SK-N-DZ (cell line): Measurements from ENCODE around the gene ATP6V0D1.

Source experiments
- DNase-seq: peaks from one replicate; pipeline ENCODE4 v3.0.0-alpha.2; 2015; ENCODE audit warnings: low spot score
- small RNA-seq, 2 experiments: library from RNA; depleted of rRNA; stranded (forward); fragments of <200 nt; gene quantifications; one replicate each; pipeline ENCODE3, GENCODE V24; 2014

The ATP6V0D1 gene

DNA sequence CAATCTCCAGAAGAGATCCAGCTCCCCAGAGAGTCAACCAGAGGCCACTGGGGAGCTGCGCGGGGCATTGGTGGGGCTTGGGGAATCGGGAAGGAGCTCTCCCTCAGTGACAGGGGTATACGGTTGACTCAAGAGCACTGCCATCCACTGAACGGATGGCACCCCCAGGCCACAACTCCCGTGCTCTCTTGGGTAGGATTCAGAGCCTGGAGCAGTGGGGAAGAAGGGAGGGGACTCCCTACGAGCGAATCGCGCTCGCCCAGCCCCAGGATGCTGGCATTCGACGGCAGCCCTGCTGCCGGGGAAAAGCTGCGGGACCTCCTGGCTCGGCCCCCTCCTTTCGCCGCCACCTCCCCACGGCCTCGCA lies 87.2 kb downstream of the ATP6V0D1 start:
- no peak for DNase-seq

DNA sequence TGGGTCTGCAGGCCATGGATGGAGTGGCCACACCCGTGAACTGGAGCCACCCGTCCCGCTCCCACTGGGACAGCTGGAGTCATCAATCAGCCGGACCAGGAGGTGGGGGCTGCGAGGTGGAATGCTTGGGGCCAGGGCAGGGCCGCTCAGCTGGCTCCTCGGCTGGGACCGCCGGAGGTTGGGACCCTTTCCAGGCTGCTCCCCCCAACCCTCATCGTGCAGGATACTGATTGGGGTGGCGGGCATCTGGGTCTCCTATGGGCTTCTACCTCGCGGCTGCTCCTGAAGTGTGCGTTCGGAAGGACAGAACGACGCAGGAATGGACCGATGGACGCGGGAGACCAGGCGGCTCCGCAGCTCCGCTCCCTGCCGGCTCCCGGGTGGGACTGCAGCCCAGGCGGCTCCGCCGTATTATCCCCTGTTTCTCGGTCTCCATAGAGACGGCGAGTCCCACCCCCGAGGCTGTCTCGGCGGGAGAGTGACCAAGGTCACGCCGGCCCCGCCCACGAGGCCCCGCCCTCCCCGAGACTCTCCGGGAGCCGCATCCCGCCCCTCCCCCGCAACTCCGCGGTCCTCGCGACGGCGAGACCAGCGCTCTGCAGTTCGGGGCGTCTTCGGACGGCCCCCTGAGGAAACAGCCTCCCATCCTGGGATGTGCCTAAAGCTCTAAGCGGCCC lies 87.7 kb downstream of the ATP6V0D1 start, which contains the start of gene TPPP3:
TSS of gene TPPP3 (minus strand) at position 388 of the 677 bp plus-strand sequence. CDS start 2,387 bp downstream, outside the sequence.
- DNase-seq: peak; percentile 91

DNA sequence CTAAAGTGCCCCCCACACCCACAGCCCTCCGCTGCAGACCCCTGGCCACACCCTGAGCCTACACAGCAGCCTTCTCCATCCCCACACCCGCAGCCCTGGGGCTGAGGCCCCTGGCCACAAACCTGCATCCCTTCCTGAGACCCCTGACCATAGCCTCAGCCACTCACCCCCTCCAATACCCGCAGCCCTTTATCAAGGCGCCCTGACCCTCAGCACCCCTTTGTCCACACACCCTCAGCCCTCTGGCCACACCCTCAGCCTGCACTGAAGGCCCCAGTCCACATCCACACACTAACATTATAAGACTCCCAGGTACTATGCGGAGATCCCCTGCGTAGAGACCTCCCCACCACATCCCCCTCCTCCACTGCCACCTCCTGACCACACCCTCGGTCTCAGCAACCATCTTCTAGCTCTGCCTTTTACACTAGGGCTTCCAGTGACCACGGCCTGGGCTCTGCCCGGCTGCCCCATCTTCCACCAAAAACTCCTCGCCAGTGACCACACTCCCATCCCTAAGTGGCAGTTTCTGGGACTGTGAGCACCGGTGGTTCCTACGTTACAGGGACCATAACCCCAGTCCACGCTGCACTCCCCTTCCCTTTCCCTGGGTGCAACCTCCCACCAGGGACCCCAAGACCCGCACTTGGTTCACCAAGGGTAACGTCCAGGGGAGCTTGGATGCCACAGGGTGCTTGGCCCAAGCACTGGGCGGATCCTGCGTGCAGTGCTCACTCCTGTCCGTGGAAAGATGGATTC lies 88.5 kb downstream of the ATP6V0D1 start:
- DNase-seq: no peak

DNA sequence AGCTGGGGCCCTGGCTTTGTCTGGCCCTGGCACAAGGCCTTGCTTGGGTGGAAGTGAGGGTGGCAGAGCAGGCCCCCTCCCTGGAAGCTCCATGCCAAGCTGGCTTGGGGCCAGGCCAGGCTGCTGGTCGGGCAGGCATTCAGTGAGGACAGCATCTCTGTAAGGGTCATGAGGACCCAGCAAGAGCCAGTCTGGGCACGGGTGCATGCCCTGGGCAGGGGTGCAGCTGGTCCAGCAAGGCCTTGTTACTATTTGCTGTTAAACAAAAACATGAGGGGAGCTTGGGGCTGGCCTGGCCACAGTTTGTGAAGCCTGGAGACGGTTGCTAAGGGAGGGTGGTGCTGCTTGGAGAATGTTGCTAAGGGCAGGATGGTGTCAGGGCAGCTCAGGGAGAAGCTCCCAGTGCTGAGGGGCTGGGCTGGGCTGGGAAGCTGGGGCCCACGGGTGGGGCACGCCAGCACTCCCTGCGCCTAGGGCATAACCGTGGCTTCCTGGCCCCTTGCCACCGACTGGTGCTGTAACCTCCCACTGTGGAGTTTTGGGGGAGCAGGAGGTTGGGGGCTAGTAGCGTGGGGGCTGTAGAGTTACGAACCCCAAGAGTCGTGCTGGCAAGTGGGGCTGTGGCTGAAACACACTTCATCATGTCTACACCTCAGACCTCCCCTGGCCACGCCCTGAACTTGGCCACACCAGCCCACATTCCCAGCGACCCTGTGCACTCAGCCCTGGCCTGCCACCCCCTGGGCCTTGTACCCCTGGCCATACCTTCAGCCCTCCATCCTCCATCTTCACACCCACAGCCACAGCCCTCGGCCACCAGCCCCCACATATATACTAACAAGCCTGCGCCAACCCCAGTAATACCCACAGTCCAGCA lies 89.3 kb downstream of the ATP6V0D1 start:
- DNase-seq: no peak

DNA sequence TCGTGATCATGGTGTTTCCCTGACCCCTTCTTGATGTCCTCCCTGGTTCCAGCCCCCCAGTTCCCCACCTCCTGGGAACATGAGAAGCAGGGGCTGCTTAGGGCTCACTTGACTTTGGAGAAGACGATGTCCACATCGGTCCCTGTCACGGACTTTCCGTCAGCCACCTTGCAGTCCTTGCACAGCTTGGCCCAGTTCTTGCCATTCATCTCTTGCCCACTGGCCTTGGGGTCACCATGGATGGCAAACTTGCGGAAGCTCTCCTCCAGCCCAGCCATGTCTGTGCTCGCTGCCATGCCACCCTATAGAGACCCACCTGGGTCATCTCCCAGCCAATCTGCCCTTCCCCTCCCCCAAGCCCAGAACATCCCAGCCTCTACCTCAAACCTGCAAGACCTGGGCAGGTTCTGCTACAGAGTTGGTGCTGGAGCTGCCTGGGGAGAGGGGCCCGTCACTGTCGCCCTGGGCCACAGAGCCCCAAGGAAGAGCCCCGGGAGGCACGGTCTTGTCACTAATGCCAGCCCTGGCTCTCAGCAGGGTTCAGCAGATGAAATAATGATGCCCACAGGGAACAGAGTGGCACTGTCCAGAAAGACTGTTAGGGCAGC lies 90.0 kb downstream of the ATP6V0D1 start:
- DNase-seq: no peak

DNA sequence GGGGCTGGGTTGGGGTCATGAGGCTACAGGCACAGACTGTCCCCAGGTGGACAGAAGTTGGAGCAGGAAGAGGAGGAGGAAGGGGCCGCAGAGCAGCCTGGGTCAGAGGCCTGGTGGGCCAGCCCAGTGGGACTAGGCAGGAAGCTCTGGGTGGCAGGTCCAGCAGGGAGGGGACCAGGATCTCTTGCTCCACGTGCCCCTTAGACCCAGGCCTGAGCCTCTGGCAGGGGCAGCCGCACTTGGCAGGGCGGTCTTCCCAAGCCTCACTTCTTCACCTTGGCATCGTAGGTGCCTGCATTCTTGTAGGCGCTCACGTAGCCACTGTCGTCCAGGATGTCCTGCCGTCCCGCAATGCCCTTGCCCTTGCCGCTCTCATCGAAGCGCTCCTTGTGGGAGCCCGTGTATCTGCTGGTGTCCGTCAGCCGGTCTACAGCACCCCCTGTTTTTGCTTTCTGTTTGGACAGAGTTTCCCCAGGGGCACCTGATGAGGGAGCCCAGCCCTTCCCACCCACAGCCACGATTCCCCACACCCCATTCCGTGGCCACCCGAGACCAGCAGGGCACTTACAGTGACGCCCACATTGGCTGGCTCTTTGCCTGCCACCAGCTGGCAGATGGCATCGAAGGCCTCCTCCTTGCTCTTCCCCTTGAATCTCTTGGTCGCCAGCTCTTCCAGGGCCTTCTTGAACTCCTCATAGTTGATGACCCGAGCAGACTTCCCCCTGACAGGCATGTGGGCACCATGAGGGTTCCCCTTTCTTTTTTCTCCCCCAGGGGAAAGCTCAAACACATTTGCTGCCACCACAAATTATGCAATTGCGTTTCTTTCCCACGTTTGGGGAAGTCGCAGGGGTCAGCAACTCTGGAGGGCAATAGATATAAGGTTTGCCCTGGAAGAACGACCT lies 90.8 kb downstream of the ATP6V0D1 start:
- no peak for DNase-seq

DNA sequence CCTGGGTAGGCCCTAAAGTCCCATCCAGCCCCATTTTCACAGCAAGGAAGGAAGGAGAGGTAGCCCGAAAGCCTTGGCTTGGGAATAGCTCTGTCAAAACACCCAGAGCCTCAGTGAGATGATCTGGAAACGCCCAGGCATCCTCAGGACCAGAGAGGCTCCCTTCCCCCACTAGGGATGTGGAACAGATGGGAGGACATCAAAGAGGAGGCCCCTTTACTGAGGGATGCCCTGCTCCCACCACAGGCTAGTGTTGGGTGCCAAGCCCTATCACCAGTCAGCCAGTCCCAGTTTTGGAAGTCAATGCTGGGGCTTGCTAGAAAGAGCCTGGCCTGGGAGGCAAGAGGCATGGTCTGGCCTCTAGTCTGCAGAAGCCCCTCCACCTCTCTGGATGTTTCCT lies 92.4 kb downstream of the ATP6V0D1 start:
- DNase-seq: no peak

DNA sequence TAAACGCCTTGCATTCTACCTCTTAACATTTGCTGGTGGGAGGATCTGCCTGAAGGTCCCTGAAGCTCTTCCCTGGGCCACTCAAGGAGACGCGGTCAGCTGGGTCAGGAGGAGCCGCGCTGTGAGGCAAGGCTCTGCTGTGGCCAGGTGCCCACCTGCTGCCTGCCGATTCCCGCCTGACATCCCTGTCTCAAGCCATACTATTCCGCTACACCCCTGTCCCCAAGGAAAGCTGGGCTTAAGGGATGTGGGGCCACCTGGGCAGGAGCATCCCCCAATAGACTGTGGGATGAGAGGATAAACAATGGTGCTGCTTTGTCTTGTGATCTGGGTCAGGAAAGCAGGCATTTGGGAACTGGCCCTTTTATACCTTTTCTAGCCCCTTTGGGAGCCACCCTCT lies 92.8 kb downstream of the ATP6V0D1 start:
- DNase-seq: no peak

Small RNAs within 50 kb of the gene (small RNA-seq; reads per million reads assigned to genes)
- gene RNU1-123P: 0 reads per million in 2 experiments
